ENCODE measurements around the gene PPP1R3E.

Gene PPP1R3E

GRCh38 chr14:23322568-23323517 lies 20.2 kb upstream of the PPP1R3E start:
- DNase-seq = no peak

- DNase-seq = peak; percentile 51
Observed at GRCh38 chr14:23321572-23322547, 19.2 kb upstream of the PPP1R3E start.

- peak; percentile 99 for DNase-seq
Observed at GRCh38 chr14:23320584-23321571, 18.2 kb upstream of the PPP1R3E start, which contains the start of gene PABPN1. Gene PABPN1 (plus strand): TSS chr14:23321457. CDS start chr14:23321470, 13 bp downstream.

- DNase-seq = peak; percentile 38
Observed at GRCh38 chr14:23319746-23320583, 17.3 kb upstream of the PPP1R3E start.

- no peak for DNase-seq
Observed at GRCh38 chr14:23316300-23316699, 13.6 kb upstream of the PPP1R3E start.

GRCh38 chr14:23310546-23310945 lies 7.9 kb upstream of the PPP1R3E start:
- no peak for DNase-seq

- no peak for DNase-seq
Observed at GRCh38 chr14:23308721-23309445, 6.2 kb upstream of the PPP1R3E start.

- no peak for DNase-seq
Observed at GRCh38 chr14:23307687-23308644, 5.3 kb upstream of the PPP1R3E start.

GRCh38 chr14:23307146-23307530 lies 4.5 kb upstream of the PPP1R3E start:
- DNase-seq = no peak

- DNase-seq = peak; percentile 95
Observed at GRCh38 chr14:23306412-23307145, 3.9 kb upstream of the PPP1R3E start, which contains the start of gene BCL2L2. Gene BCL2L2 (plus strand): TSS chr14:23306833. CDS start chr14:23307768, 935 bp downstream.

GRCh38 chr14:23301969-23302289 lies 730 bp downstream of the PPP1R3E start:
- DNase-seq = no peak

GRCh38 chr14:23301288-23301968 lies 1.2 kb downstream of the PPP1R3E start:
- peak; percentile 99 for DNase-seq

GRCh38 chr14:23300687-23301223 lies 1.9 kb downstream of the PPP1R3E start:
- DNase-seq = peak; percentile 52

- DNase-seq = no peak
Observed at GRCh38 chr14:23299986-23300686, 2.5 kb downstream of the PPP1R3E start.

- no peak for DNase-seq
Observed at GRCh38 chr14:23299211-23299957, 3.3 kb downstream of the PPP1R3E start.
